Colonic mucosa (tissue), 4 donors: Measurements from ENCODE around the gene GNAQ. TPM values are rescaled to one million over a fixed set of nuclear protein-coding genes. Genes with fewer than 3 reads are reported as not detected.

Experiments used
- DNase-seq: peaks from one replicate; pipeline ENCODE4 v3.0.0-alpha.2; 2020
- H3K27ac ChIP-seq: fragments of 200-600 bp; one replicate; pipeline ENCODE4 v1.8.0; 2021
- H3K27me3 ChIP-seq: fragments of 200-600 bp; one replicate; pipeline ENCODE4 v1.8.0; 2021
- H3K36me3 ChIP-seq: fragments of 200-600 bp; one replicate; pipeline ENCODE4 v1.8.0; 2021
- H3K4me1 ChIP-seq: fragments of 200-600 bp; one replicate; pipeline ENCODE4 v1.8.0; 2021; ENCODE audit warnings: mild to moderate bottlenecking
- H3K4me3 ChIP-seq: fragments of 200-600 bp; one replicate; pipeline ENCODE4 v1.8.0; 2021
- H3K9ac ChIP-seq, 2 donors: one replicate each; pipeline ENCODE4 v1.7.0; 2013; ENCODE audit warnings: control low read depth in 2 of 2, low read depth in 2 of 2, low read length in 2 of 2
- H3K9me3 ChIP-seq: fragments of 200-600 bp; one replicate; pipeline ENCODE4 v1.8.0; 2021
- CTCF ChIP-seq: fragments of 200-600 bp; IDR thresholded peaks from one replicate; pipeline ENCODE4 v1.8.0; 2022; ENCODE audit warnings: antibody characterized with exemption, mild to moderate bottlenecking
- intact Hi-C: fragments of 100-400 bp; cut with DNase I; formaldehyde crosslinking; loops from one replicate; pipeline ENCODE4 v1.14.1; 2022
- total RNA-seq, 2 donors: library from RNA; stranded (reverse); fragmentation: NEBNext Ultra II Directional in 1 of 2; extraction: Animal tissue kit (Norgen Biotek cat#: 25700) in 1 of 2; gene quantifications; one replicate each; pipeline ENCODE4 v1.2.1, GENCODE V29; 2021
- donor health status: healthy.
- donor health status: DM: no; HTN: no; CAD: no.
- donor health status: DM: no; HTN: no; CAD: no.

Gene GNAQ
- total RNA-seq, 2 donors from 2014 or later: 75.6 to 105 TPM

- no peak for DNase-seq
- no peaks in the 10 kb centered on the region for H3K36me3 ChIP-seq
- H3K27ac ChIP-seq: peak overlapping the region; percentile 80
- TF ChIP-seq CTCF: no peak
- H3K27me3 ChIP-seq: no peaks in the 10 kb centered on the region
- H3K4me3 ChIP-seq: no peak overlapping the region
- peaks cover 19% of the 10 kb centered on the region for H3K4me1 ChIP-seq
- no peaks in the 10 kb centered on the region for H3K9me3 ChIP-seq
- peak overlapping the region in 1 of 2 donors; percentile 49 for H3K9ac ChIP-seq
- intact Hi-C loops: loop anchor here (5.0 kb wide), 1 partner anchor 35 kb away; no protein-coding TSS in a partner anchor
These were observed 49.7 kb downstream of the GNAQ start for GRCh38 chr9:77981907-77982306.

GRCh38 chr9:77981332-77981731 is 50.3 kb downstream of the GNAQ start:
- Histone ChIP-seq H3K9me3 (no peaks in the 10 kb centered on the region), H3K36me3 (no peaks in the 10 kb centered on the region), H3K27ac (peak overlapping the region; percentile 80), H3K4me1 (peaks cover 18% of the 10 kb centered on the region), H3K27me3 (no peaks in the 10 kb centered on the region), H3K9ac (peak overlapping the region in 1 of 2 donors; percentile 49), H3K4me3 (no peak overlapping the region)
- intact Hi-C loops: loop anchor here (5.0 kb wide), 1 partner anchor 36 kb away; no protein-coding TSS in a partner anchor
- DNase-seq: peak; percentile 87
- no peak for TF ChIP-seq CTCF

- Histone ChIP-seq H3K27me3 (no peaks in the 10 kb centered on the region), H3K27ac (peak overlapping the region; percentile 80), H3K9me3 (no peaks in the 10 kb centered on the region), H3K4me3 (no peak overlapping the region), H3K9ac (peak overlapping the region in 1 of 2 donors; percentile 22), H3K36me3 (no peaks in the 10 kb centered on the region), H3K4me1 (peaks cover 16% of the 10 kb centered on the region)
- TF ChIP-seq CTCF: no peak
- DNase-seq: no peak
- intact Hi-C loops: loop anchor here (5.0 kb wide), 1 partner anchor 37 kb away; no protein-coding TSS in a partner anchor
These were observed 51.0 kb downstream of the GNAQ start for GRCh38 chr9:77980622-77981021.

- Histone ChIP-seq H3K4me1 (peaks cover 11% of the 10 kb centered on the region), H3K27me3 (no peaks in the 10 kb centered on the region), H3K9ac (peak overlapping the region in 1 of 2 donors; percentile 48), H3K27ac (peak overlapping the region; percentile 76), H3K9me3 (no peaks in the 10 kb centered on the region), H3K4me3 (no peak overlapping the region), H3K36me3 (no peaks in the 10 kb centered on the region)
- no peak for TF ChIP-seq CTCF
- intact Hi-C loops: loop anchor here (5.0 kb wide), 1 partner anchor 54 kb away; the partner anchor contains the start of gene GNAQ
- DNase-seq: no peak
These were observed 53.4 kb downstream of the GNAQ start for GRCh38 chr9:77978086-77978781.

- peak; percentile 77 for DNase-seq
- peak; percentile 51 for TF ChIP-seq CTCF
- no peaks in the 10 kb centered on the region for H3K36me3 ChIP-seq
- H3K4me1 ChIP-seq: peaks cover 11% of the 10 kb centered on the region
- H3K27me3 ChIP-seq: no peaks in the 10 kb centered on the region
- H3K9ac ChIP-seq: no peak overlapping the region
- H3K4me3 ChIP-seq: no peak overlapping the region
- H3K27ac ChIP-seq: peak overlapping the region; percentile 76
- no peaks in the 10 kb centered on the region for H3K9me3 ChIP-seq
- intact Hi-C loops: loop anchor here (5.0 kb wide), 1 partner anchor 55 kb away; the partner anchor contains the start of gene GNAQ
These were observed 54.4 kb downstream of the GNAQ start for GRCh38 chr9:77977210-77977611.
